ENCODE measurements around the gene MAP3K20. TPM values are rescaled to one million over a fixed set of nuclear protein-coding genes. Genes with fewer than 3 reads are reported as not detected.

Gene MAP3K20
- total and polyA plus RNA-seq, 10 of the 15 experiments (the other 5 are each of a cell fraction or from before 2014, with no cell fraction given): 0.04 to 5.6 (median 2.3) TPM

DNA sequence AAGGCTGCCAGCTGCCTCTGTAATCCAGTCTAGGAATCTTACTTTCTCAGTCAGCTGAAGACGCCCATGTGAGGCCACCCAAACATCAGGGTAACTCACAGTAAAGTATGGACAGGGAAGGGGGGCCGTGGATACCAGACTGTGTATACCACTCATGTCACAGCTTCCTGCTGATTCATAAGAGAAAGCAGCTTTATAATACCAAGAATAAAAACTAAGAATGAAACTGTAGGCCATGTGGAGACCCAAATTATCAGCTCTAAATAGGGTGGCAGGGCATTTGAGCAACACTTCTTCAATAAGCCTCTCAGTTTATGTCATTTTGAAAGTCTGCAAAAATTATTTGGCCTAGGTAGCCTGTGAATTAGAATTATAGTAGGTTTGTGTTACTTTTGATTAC lies 164.0 kb downstream of the MAP3K20 start (continued):
- TF ChIP-seq SRF (IDR thresholded peaks at IDR 0.05; ENCODE audit: low read depth in 2 of 2, low read length in 2 of 2) (peak in 1 of 2 experiments; percentile 81; a peak in 2 of 4 replicates), ASH2L (IDR thresholded peaks at IDR 0.05; ENCODE audit: borderline replicate concordance, low read depth) (no peak), STAT1 (conservative IDR thresholded peaks at IDR 0.05) (no peak), MYB (IDR thresholded peaks at IDR 0.05; ENCODE audit: borderline replicate concordance, low read depth, low read length) (no peak), POLR2A (IDR thresholded peaks at IDR 0.05; ENCODE audit: low read depth, low read length) (no peak), CEBPB (IDR thresholded peaks at IDR 0.05; ENCODE audit: borderline replicate concordance in 1 of 2, low read depth in 2 of 2, low read length in 2 of 2) (peak in 1 of 2 experiments; percentile 85; a peak in 1 of 4 replicates), CHD1 (IDR thresholded peaks at IDR 0.05; ENCODE audit: low read depth, low read length) (no peak), ATF7 (IDR thresholded peaks at IDR 0.05; ENCODE audit: low read depth) (peak; percentile 35; the same call in 1 of the 2 replicates), PAX5 (IDR thresholded peaks at IDR 0.05; ENCODE audit: borderline replicate concordance, low read depth, low read length) (peak; percentile 81; the same call in 1 of the 2 replicates), TCF3 (IDR thresholded peaks at IDR 0.05; ENCODE audit: borderline replicate concordance, insufficient read depth, low read depth, low read length) (peak; percentile 80; the same call in 1 of the 2 replicates), RAD51 (IDR thresholded peaks at IDR 0.05) (no peak), ETV6 (conservative IDR thresholded peaks at IDR 0.05 in 1 of 2, IDR thresholded peaks at IDR 0.05 in 1 of 2; ENCODE audit: borderline replicate concordance in 1 of 2, low read depth in 1 of 2) (peak in 1 of 2 experiments; percentile 96; a peak in 2 of 4 replicates), BMI1 (IDR thresholded peaks at IDR 0.05; ENCODE audit: borderline replicate concordance) (peak; percentile 65), TBL1XR1 (IDR thresholded peaks at IDR 0.05; ENCODE audit: low read depth, low read length) (peak; percentile 89), CBX5 (IDR thresholded peaks at IDR 0.05; ENCODE audit: low read depth) (no peak), ZBTB11 (CRISPR knock-in tag; IDR thresholded peaks at IDR 0.05) (no peak), SMC3 (IDR thresholded peaks at IDR 0.05; ENCODE audit: borderline replicate concordance, low read length) (no peak; the same call in 1 of the 2 replicates), YBX1 (IDR thresholded peaks at IDR 0.05) (no peak), DPF2 (IDR thresholded peaks at IDR 0.05) (0 out of 2 replicates have a peak, but pooled peaks have one; percentile 34), RELA (IDR thresholded peaks at IDR 0.05; ENCODE audit: borderline replicate concordance, partially characterized antibody) (no peak), PAX8 (IDR thresholded peaks at IDR 0.05) (no peak), MEF2B (IDR thresholded peaks at IDR 0.05; ENCODE audit: partially characterized antibody, poor library complexity, severe bottlenecking) (peak; percentile 85), EP300 (IDR thresholded peaks at IDR 0.05; ENCODE audit: borderline replicate concordance in 1 of 2, control insufficient read depth in 1 of 2, low read depth in 2 of 2, low read length in 2 of 2) (peak; percentile 79 to 81; a peak in 3 of 4 replicates), ZSCAN29 (IDR thresholded peaks at IDR 0.05) (no peak), RB1 (IDR thresholded peaks at IDR 0.05; ENCODE audit: borderline replicate concordance) (no peak), POU2F2 (IDR thresholded peaks at IDR 0.05; ENCODE audit: borderline replicate concordance, low read depth, low read length) (peak; percentile 76; the same call in 2 of the 3 replicates)
- TF ChIP-seq, protein P1, sequence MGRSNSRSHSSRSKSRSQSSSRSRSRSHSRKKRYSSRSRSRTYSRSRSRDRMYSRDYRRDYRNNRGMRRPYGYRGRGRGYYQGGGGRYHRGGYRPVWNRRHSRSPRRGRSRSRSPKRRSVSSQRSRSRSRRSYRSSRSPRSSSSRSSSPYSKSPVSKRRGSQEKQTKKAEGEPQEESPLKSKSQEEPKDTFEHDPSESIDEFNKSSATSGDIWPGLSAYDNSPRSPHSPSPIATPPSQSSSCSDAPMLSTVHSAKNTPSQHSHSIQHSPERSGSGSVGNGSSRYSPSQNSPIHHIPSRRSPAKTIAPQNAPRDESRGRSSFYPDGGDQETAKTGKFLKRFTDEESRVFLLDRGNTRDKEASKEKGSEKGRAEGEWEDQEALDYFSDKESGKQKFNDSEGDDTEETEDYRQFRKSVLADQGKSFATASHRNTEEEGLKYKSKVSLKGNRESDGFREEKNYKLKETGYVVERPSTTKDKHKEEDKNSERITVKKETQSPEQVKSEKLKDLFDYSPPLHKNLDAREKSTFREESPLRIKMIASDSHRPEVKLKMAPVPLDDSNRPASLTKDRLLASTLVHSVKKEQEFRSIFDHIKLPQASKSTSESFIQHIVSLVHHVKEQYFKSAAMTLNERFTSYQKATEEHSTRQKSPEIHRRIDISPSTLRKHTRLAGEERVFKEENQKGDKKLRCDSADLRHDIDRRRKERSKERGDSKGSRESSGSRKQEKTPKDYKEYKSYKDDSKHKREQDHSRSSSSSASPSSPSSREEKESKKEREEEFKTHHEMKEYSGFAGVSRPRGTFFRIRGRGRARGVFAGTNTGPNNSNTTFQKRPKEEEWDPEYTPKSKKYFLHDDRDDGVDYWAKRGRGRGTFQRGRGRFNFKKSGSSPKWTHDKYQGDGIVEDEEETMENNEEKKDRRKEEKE (IDR thresholded peaks at IDR 0.05): no peak
